Measurements from ENCODE around the gene BNC2.

BNC2 gene

DNA sequence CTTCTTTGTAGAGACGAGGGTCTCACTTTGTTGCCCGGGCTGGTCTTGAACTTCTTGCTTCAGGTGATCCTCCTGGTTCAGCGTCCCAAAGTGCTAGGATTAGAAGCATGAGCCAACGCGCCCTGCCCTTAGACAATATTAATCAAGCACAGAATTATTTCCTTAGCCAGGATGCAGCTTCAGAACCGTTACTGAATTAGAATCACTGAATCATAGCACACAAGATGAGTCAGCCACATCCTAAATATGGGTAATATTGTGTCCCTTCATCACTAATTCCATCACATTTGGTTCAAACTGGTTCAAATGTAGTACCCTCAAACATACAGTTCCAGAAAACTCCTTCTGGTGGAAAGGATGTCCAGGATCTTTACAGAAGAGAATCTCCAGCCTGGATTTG is 82.7 kb downstream of the BNC2 start:
- TF ChIP-seq, protein P1, sequence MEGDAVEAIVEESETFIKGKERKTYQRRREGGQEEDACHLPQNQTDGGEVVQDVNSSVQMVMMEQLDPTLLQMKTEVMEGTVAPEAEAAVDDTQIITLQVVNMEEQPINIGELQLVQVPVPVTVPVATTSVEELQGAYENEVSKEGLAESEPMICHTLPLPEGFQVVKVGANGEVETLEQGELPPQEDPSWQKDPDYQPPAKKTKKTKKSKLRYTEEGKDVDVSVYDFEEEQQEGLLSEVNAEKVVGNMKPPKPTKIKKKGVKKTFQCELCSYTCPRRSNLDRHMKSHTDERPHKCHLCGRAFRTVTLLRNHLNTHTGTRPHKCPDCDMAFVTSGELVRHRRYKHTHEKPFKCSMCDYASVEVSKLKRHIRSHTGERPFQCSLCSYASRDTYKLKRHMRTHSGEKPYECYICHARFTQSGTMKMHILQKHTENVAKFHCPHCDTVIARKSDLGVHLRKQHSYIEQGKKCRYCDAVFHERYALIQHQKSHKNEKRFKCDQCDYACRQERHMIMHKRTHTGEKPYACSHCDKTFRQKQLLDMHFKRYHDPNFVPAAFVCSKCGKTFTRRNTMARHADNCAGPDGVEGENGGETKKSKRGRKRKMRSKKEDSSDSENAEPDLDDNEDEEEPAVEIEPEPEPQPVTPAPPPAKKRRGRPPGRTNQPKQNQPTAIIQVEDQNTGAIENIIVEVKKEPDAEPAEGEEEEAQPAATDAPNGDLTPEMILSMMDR (IDR thresholded peaks at IDR 0.05; ENCODE audit: low read depth, low read length), result no peak
- no peaks in the 10 kb centered on the region for H3K4me1 ChIP-seq
- DNase-seq, result no peak
- H3K4me3 ChIP-seq (ENCODE audit: low read depth, low read length), result no peak overlapping the region
- H3K9me3 ChIP-seq, result no peaks in the 10 kb centered on the region
- H3K27me3 ChIP-seq, result no peaks in the 10 kb centered on the region
- H3K36me3 ChIP-seq, result no peaks in the 10 kb centered on the region

DNA sequence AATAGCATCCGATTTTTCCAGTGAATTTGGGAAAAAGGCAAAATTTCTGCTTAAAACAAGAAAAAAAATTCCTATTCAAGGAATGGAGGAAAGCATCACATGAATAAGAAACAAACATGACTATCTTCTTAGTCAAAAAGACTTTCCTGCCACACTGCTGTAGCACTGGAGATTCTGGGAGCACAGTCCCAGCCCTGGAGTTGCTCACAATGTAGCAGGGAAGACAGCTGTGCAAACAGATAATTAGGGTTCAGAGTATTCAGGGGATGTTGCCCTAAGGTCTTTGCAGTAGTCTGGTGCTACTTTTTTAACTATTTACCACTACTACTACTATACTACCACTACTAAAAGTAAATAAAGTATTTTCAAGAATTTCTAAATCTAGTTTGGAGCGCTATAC is 86.5 kb downstream of the BNC2 start:
- Histone ChIP-seq H3K27me3 (no peaks in the 10 kb centered on the region), H3K36me3 (no peaks in the 10 kb centered on the region), H3K9me3 (no peaks in the 10 kb centered on the region), H3K4me3 (ENCODE audit: low read depth, low read length) (no peak overlapping the region), H3K4me1 (no peaks in the 10 kb centered on the region)
- DNase-seq, result no peak
- TF ChIP-seq, protein P1 (IDR thresholded peaks at IDR 0.05; ENCODE audit: low read depth, low read length), result no peak

DNA sequence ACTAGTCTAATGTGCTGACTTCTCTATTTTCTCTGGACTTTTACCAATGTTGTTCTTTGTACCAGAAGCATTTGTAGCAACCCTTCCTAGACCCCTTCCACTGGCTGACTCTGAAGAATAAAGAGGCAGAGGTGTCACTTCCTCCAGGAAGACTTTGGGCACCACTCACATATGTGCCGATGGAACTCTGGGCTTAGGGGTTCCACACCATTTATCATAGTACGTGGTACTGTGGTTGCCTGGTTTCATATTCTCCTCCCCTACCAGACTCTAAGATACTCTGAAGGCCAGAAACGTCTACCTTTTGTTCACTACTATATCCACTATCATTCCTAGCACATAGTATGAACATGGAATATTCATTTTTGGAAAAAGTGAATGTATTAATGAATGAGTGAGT is 88.0 kb downstream of the BNC2 start:
- no peaks in the 10 kb centered on the region for H3K9me3 ChIP-seq
- H3K36me3 ChIP-seq, result no peaks in the 10 kb centered on the region
- no peak overlapping the region for H3K4me3 ChIP-seq (ENCODE audit: low read depth, low read length)
- TF ChIP-seq, protein P1 (IDR thresholded peaks at IDR 0.05; ENCODE audit: low read depth, low read length), result no peak
- H3K4me1 ChIP-seq, result no peaks in the 10 kb centered on the region
- no peaks in the 10 kb centered on the region for H3K27me3 ChIP-seq
- DNase-seq, result no peak

DNA sequence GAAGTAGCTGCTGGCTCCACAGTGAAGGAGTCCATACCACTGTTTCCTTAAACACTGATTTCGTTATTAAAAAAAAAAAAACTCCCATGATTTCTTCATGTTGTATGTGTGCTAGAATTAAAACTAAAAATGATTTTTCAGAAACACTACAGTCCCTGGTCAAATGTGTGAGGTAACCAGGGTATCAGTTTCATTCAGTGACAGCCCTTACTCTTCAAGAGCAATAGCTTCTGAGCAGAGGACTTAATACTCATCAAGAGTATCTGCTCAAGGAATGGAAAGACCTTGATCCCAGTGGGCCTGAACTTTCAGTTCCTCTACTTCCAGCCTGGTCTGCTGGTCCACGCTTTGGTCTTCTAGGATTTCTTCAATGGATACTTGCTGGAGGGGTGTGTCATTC is 95.1 kb downstream of the BNC2 start:
- no peaks in the 10 kb centered on the region for H3K9me3 ChIP-seq
- H3K4me3 ChIP-seq (ENCODE audit: low read depth, low read length), result no peak overlapping the region
- no peaks in the 10 kb centered on the region for H3K27me3 ChIP-seq
- H3K4me1 ChIP-seq, result no peaks in the 10 kb centered on the region
- H3K36me3 ChIP-seq, result no peaks in the 10 kb centered on the region
- no peak for DNase-seq
- TF ChIP-seq, protein P1 (IDR thresholded peaks at IDR 0.05; ENCODE audit: low read depth, low read length), result no peak

DNA sequence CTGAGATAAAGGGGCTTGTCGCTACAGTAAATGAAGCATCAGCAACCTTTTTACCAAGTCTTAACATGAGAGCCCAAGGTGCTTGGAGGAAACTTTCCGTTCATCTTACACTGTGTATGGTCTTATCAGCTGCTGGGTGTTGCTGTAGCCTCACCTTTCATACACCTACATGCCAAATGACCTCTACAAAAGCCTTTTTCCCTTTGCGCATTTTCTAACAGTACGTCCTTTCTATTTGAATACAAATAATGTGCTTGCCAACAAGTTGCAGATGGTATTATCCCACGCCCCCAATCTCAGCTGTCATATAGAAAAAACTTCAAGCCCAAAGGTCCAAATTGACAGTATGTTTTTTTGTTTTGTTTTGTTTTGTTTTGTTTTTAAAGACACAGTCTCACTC is 96.9 kb downstream of the BNC2 start:
- Histone ChIP-seq H3K36me3 (no peaks in the 10 kb centered on the region), H3K9me3 (no peaks in the 10 kb centered on the region), H3K4me1 (no peaks in the 10 kb centered on the region), H3K27me3 (no peaks in the 10 kb centered on the region), H3K4me3 (ENCODE audit: low read depth, low read length) (no peak overlapping the region)
- TF ChIP-seq, protein P1 (IDR thresholded peaks at IDR 0.05; ENCODE audit: low read depth, low read length), result no peak
- no peak for DNase-seq

DNA sequence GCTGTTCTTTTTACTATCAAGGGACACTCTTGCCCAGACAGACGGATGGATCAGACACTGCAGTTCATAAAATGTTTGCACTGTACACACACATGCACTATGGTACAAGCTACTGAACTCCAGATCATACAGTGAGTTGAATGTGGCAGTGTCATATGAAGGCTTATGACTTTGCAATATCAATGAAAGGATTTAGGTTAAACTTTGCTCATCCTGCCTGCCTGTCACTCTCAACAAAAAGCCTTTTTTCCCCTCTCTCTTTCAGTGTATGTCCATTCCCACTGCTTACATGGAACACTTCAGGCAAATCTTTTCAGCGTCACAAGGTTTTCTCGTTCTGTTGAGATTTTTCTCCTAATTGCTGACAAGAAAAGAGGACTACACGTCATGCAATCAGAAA is 97.4 kb downstream of the BNC2 start:
- TF ChIP-seq, protein P1 (IDR thresholded peaks at IDR 0.05; ENCODE audit: low read depth, low read length), result no peak
- H3K4me1 ChIP-seq, result no peaks in the 10 kb centered on the region
- no peaks in the 10 kb centered on the region for H3K27me3 ChIP-seq
- H3K9me3 ChIP-seq, result no peaks in the 10 kb centered on the region
- no peaks in the 10 kb centered on the region for H3K36me3 ChIP-seq
- no peak for DNase-seq
- no peak overlapping the region for H3K4me3 ChIP-seq (ENCODE audit: low read depth, low read length)
